IPS-NIHi11 (cell line): ENCODE data around the gene NKD1.

Experiments
- DNase-seq: peaks from one replicate; pipeline ENCODE4 v3.0.0; 2012; ENCODE audit warnings: mixed read lengths, low spot score

NKD1 gene

DNA sequence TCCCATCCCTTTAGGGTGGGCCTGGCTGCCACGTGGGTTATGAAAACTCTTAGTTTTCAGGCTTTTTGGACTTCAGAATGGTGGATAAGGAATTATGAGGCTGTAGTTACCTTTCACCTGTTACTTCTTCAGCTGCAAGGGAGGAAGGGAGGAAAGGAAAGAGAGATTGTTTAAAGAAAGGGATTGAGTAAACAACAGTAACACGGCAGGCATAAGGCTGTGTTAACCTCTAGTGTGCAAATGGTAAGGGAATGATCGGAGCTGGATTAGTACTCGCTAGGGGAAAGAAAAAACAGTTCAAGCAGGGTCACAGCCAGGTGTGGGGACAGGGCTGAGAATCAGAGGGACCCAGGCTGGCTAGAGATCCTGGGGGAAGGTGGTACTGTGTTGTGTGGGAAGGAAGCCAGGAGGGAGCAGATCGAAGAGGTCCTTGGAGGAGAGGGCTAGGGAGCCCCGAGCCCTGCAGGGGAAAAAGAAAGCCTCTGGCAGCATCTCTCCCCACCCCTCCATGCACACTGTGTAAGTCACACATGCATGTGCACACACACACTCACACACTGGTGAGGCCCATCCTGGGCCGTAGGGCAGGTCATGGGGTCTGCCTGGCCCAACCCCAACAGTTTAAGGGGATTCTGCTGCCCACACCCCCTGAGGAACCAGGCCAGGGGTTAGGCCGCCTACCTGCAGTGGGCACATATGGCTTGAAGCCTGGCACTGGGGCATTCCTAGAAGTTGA is 83.2 kb downstream of the NKD1 start:
- no peak for DNase-seq

GRCh38 chr16:50631985-50632576 is 83.9 kb downstream of the NKD1 start:
- DNase-seq, result no peak

DNA sequence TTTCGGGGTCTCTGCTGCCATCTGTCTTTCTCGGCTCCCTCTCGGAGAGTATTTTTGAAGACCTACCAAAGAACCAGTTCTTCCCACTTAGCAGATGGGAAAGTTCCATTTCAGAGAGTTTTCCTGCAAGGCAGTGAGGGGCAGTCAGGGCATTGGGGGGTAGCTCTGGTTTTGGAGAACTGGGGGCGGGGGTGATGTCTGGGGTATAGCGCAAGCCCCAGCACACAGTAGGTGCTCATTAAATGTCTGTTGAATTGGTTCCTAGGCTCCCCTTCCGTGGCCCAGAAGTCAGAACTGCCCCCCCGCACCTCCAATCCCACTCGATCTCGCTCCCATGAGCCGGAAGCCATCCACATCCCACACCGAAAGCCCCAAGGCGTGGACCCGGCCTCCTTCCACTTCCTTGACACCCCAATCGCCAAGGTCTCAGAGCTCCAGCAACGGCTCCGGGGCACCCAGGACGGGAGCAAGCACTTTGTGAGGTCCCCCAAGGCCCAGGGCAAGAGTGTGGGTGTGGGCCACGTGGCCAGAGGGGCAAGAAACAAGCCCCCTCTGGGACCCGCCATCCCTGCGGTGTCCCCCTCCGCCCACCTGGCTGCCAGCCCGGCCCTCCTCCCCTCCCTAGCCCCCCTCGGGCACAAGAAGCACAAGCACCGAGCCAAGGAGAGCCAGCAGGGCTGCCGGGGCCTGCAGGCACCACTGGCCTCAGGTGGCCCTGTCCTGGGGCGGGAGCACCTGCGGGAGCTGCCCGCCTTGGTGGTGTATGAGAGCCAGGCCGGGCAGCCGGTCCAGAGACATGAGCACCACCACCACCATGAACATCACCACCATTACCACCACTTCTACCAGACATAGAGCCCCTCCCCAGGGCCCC is 85.0 kb downstream of the NKD1 start:
- DNase-seq, result no peak

GRCh38 chr16:50634090-50634489 is 85.9 kb downstream of the NKD1 start:
- DNase-seq, result no peak

DNA sequence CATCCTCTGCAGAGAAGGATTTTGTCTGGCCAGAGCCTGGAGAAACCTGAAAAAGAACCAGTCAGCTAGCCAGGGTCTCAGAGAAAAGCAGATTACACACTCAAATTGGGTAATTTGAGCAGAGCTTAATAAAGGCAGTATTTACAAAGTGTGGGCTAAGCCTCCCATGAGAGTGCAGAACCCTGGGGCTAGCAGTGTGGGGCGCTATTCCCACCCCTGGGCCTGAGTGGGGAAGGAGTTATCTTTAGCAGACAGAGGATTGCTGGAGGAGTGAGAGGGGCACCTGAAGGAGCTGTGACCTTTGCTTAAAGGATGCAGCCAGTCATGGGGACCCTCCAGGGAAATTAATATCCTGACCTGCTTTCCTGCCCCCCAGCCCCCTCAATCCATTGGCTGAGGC is 86.8 kb downstream of the NKD1 start:
- no peak for DNase-seq

DNA sequence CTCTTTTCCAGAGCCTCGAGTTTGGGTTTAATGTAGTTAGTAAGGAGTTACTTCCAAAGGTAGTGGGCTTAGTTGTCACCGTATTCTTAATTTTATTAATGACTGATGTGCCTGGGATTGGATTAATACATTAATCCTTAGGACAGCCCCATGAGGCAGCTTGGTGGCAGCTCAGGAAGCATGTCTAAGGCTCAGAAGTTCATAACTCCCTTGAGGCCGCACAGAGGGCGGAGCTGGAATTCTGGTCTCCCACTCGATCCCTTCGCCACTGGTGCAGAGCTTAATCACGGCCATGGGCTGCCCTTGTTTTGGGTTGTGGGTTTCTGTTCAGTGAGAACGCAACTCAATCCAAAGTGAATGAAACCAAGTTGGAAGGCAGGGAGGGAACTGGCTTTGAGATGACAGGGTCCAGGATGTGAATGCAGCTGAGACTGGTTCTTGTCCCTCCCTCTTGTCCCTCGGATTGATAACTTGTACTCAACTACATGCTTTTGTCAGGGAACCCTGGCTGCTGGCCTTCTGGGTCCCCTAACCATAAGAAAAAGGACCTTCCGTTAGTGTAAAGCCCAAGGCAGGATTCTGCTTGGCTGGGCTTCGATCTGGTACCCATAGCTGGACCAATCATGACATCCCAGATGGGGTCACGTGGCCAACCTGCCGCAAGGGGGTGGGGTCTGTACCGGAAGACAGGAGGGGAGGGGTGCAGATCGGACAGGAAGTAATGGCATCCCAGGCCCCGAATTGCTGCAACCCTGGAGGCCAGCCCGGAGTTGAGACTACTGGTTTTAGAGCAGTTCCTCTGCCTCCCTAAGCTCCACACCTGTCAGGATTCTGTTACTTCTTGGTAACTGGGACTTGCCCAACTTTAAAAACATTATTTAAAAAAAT is 87.6 kb downstream of the NKD1 start:
- DNase-seq, result peak; percentile 75

GRCh38 chr16:50636753-50637374 is 88.7 kb downstream of the NKD1 start:
- no peak for DNase-seq

DNA sequence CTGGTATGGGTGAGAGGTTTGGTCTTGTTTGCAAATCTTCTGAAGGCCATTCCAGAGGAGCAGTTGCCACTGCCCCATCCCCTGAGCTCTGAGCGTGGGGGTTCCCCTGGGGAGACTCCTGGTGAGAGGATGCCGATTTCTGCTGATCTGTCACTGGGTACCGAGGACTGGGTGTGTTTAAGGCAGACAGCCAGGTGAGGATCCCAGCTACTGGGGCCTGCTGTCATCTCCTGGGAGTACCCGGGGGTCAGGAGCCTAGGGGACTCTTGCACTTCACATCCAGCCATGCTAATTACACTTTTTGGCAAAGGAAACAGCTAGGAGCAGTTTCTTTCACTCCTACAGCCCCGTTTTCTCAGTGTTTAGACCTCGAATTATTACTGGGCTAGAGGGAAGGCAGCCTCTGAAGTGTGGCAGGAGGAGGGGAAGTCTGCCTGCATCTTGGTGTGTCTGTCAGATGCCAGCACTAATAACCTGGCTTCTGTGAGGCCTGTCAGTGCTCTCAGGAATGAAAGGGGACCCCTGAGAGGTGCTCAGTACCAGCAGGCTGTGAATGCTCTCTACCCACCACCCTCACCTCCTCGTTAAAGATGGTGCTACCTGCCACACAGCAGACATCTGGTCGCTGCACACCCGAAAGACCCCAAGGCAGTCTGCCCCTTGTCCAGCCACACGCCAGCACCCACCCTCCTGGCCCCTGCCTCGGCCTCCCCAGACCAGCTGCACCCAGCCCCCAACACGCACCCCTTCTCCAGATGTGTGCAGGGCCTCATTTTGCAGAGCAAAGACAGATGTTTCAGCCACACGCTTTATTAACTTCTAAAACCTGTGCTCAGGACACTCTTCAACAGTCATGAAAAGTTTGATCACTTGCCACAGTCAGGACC is 89.8 kb downstream of the NKD1 start:
- no peak for DNase-seq

GRCh38 chr16:50638816-50639670 is 90.8 kb downstream of the NKD1 start:
- no peak for DNase-seq

DNA sequence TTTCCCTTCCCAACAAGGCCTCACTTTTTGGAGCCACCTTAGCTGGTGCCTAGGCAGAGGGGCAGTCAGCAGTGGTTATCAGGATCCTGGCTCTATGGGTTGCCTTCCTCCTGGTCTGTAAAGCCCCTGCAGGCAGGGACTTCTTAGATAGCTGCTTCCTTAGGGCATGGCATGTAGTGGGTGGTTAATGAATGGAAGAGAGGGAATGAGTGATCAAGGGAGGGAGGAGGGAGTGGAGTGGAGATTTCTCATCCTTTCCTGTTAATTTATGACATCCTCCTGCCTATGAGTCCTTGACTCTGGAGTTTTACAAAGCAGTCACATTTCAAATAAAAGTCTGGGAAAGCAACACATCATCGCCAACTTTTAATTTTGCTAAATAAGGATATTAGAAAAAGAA is 92.2 kb downstream of the NKD1 start:
- DNase-seq, result no peak

DNA sequence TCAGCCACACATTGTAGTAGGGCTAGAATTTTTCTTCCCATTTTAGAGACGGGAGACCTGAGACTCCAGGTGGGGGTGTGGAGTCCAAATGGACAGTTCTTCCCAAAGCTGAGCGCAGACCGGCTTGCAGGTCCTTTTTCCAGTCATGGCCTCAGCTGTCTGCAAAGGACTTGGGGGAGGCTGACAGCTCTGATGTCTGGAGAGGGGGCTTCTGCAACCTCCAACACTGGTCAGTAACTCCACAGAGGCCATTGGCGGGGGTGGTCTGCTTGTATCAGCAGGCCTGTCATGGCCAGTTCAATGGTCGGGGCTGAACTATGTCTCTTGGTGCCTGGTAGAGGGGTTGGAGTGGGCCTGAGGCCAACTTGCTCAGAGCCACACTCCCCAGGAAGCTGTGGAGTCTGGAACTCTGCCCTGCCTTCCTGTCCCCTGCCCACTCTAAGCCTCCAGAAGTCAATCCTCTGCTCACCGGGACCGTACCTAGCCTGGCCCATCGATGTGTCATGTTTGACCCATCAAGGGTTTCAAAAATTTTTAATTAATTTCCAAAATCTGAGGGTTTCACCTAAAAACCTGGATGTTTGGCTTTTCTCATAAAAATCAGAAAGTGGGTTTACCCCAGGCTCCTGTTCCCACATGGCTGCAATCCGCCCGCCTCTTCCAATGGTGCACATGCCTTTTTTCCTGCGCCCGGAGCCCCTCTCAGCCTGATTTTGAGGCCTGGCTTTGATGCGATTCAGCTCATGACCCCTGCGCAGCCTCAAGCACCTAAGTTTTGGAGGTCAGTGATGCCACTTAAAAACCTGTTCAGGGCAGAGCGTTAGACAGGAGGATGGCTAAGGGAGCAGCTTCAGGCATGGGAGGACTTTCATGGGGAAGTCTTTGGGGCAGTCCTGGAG is 93.0 kb downstream of the NKD1 start:
- no peak for DNase-seq

DNA sequence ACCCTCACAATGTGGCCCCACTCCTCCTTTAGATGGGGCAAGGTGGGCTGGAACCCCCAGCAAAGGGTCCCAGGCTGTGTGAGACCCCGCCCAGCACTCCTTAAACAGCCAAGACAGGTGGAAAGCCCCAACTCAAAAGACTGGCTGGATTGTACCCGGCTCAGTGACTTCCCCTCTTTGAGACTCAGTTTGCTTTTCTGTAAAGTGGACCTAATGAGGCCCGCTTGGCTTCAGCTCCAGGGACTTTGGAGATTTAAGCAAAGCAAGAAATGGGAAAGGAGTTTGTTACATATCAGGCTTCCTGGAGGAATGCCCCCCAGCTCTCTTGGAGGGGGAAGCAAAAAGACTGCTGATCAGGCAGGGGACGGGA is 93.6 kb downstream of the NKD1 start:
- DNase-seq, result no peak

DNA sequence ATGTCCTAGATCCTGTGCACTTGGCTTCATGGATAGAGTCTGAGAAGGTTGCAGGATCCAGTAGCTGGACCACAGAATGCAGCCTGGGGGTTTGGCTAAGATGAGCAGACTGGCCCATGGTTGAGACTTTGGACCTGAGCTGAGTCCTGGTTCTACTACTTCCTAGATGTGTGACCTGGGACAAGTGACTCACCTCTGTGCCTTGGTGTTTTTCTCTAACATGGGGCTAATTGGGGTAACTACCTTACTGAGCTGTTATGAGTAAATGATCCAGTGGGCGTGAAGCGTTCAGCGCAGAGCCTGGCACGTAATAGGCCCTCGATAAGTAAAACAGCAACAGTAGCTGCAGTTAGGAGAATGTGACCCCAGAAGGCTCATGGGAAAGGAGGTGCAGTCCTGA is 94.2 kb downstream of the NKD1 start:
- DNase-seq, result no peak

DNA sequence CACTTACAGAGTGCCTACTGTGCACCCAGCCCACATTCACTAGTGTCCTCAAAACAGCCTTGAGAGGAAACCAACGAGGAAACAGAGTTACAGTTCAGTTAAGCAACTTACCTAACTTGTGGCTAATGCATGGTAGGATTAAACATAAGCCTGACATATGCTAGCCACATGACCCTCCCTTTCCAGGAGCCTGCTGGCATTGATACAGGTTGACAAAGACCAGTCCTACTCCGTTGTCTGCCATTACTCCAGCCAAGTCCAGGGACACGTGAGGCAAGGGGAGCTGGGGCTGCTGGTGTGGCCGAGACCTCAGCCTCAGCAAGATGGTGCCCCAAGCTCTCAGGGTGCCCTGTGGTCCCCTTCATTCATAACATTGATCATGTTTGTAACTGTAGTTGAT is 95.0 kb downstream of the NKD1 start:
- DNase-seq, result no peak

- DNase-seq, result no peak
These were observed 96.0 kb downstream of the NKD1 start for GRCh38 chr16:50644245-50644644.

GRCh38 chr16:50644729-50645128 is 96.5 kb downstream of the NKD1 start:
- peak; percentile 57 for DNase-seq

- peak; percentile 49 for DNase-seq
These were observed 97.5 kb downstream of the NKD1 start for GRCh38 chr16:50645563-50646220.

- no peak for DNase-seq
These were observed 98.1 kb downstream of the NKD1 start for GRCh38 chr16:50646345-50646744.
